22Rv1 (cell line): Measurements from ENCODE around the gene P2RY14.

ENCODE experiments used
- ZFX ChIP-seq: fragments of 450-650 bp; IDR thresholded peaks from 2 replicates; pipeline ENCODE4 v1.6.1; 2017; ENCODE audit warnings: antibody characterized with exemption, borderline replicate concordance
- TF ChIP-seq, protein P1 (sequence below): fragments of 450-650 bp; IDR thresholded peaks from 2 replicates; pipeline ENCODE4 v1.5.1; 2017; ENCODE audit warnings: mild to moderate bottlenecking

DNA sequence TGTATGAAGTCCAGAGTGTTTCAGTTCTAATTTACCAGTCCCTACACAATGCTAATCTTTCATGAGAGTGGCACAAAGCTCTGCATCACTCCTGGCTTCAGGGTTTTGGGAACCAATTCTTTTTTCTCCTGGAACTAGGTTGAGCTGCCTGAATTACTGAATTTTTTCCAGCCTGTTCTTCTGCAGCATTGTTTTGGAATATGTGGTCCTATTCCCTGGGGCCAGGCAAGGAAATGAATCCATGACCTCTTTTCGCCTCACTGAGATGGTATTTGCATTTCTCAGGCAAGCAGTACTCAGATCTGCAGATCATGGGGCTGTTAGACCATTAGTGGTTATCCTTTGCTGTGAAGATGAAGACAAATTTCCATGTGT, 49.7 kb downstream of the P2RY14 start:
- TF ChIP-seq, protein P1, sequence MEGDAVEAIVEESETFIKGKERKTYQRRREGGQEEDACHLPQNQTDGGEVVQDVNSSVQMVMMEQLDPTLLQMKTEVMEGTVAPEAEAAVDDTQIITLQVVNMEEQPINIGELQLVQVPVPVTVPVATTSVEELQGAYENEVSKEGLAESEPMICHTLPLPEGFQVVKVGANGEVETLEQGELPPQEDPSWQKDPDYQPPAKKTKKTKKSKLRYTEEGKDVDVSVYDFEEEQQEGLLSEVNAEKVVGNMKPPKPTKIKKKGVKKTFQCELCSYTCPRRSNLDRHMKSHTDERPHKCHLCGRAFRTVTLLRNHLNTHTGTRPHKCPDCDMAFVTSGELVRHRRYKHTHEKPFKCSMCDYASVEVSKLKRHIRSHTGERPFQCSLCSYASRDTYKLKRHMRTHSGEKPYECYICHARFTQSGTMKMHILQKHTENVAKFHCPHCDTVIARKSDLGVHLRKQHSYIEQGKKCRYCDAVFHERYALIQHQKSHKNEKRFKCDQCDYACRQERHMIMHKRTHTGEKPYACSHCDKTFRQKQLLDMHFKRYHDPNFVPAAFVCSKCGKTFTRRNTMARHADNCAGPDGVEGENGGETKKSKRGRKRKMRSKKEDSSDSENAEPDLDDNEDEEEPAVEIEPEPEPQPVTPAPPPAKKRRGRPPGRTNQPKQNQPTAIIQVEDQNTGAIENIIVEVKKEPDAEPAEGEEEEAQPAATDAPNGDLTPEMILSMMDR, result no peak
- no peak for TF ChIP-seq ZFX
